Stimulated activated CD4-positive, alpha-beta T cell treated with anti-CD3 and anti-CD28 coated beads, Interleukin-1b, Interleukin-23, amount 100 ng/mL, for 1 hour (primary cell): ENCODE results near the gene DAGLA.
A peak's percentile ranks its signal among the peaks of the same experiment; 100 is the strongest.

Source experiments
- DNase-seq, 2 donors: peaks; one replicate each; pipeline ENCODE4 v3.0.0-alpha.2; 2020; ENCODE audit warnings: low read depth in 2 of 2

Gene DAGLA

GRCh38 chr11:61762798-61763197, 82.6 kb downstream of the DAGLA start:
- DNase-seq: no peak

- DNase-seq: no peak
These were observed 83.9 kb downstream of the DAGLA start for GRCh38 chr11:61763930-61764605.

- no peak for DNase-seq
These were observed 84.5 kb downstream of the DAGLA start for GRCh38 chr11:61764606-61765260.

GRCh38 chr11:61765550-61766253, 85.5 kb downstream of the DAGLA start:
- DNase-seq: no peak

GRCh38 chr11:61766353-61766841, 86.2 kb downstream of the DAGLA start:
- DNase-seq: no peak

GRCh38 chr11:61768376-61769076, 88.3 kb downstream of the DAGLA start:
- no peak for DNase-seq

GRCh38 chr11:61769169-61769920, 89.2 kb downstream of the DAGLA start:
- no peak for DNase-seq

GRCh38 chr11:61769946-61770683, 89.9 kb downstream of the DAGLA start:
- DNase-seq: no peak

- no peak for DNase-seq
These were observed 91.2 kb downstream of the DAGLA start for GRCh38 chr11:61771195-61771894.

GRCh38 chr11:61771985-61772455, 91.8 kb downstream of the DAGLA start:
- no peak for DNase-seq

- DNase-seq: no peak
These were observed 93.2 kb downstream of the DAGLA start for GRCh38 chr11:61773356-61773755.

GRCh38 chr11:61773809-61774208, 93.6 kb downstream of the DAGLA start:
- DNase-seq: no peak

GRCh38 chr11:61774411-61774810, 94.2 kb downstream of the DAGLA start:
- DNase-seq: no peak

GRCh38 chr11:61775106-61775505, 94.9 kb downstream of the DAGLA start:
- DNase-seq: no peak

- DNase-seq: no peak
These were observed 95.7 kb downstream of the DAGLA start for GRCh38 chr11:61775606-61776554.

- peak in 1 of 2 donors; percentile 45 for DNase-seq
These were observed 96.4 kb downstream of the DAGLA start for GRCh38 chr11:61776561-61777075.

- peak in 1 of 2 donors; percentile 56 for DNase-seq
These were observed 97.3 kb downstream of the DAGLA start for GRCh38 chr11:61777234-61778090.
